ENCODE results near the gene CNTN5. TPM values are rescaled to one million over a fixed set of nuclear protein-coding genes. Genes with fewer than 3 reads are reported as not detected.

The CNTN5 gene
- total and polyA plus RNA-seq, 2 donors (not counting 1 experiment from before 2014, with no cell fraction given), result 0.17 TPM; not detected in 1

DNA sequence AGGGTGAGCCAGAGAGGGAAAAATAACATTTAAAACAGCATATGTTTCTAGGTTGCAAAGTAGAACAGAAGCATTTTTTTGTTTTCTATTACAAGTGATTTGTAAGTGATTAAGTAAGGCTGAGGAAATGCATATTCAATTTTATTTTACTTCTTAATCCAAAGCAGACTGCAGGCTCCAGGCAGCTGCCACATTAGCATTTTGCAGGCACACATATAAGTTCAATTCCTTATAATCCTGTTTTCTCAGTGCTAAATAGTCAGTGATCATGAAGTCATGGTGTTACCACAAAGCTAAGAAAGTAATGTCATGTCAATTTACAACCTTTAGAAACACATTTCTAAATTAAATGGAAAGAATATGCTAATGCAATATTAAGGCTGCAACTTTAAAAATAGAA lies 149.8 kb downstream of the CNTN5 start:
- Histone ChIP-seq H3K4me3 (replicated peaks in 1 of 4; ENCODE audit: control extremely low read depth in 1 of 4, insufficient read depth in 1 of 4, low read depth in 3 of 4, low read length in 4 of 4) (no peak overlapping the region), H3K4me2 (ENCODE audit: extremely low read depth, insufficient read depth, low read length) (no peak overlapping the region), H3K9ac (ENCODE audit: insufficient read depth, low read length) (no peak overlapping the region), H3K27ac (ENCODE audit: insufficient read depth, low read length) (no peak overlapping the region), H3K9me3 (ENCODE audit: control insufficient read depth, insufficient read depth, low read depth, low read length) (no peaks in the 10 kb centered on the region), H3K36me3 (ENCODE audit: control insufficient read depth, insufficient read depth, low read length) (no peaks in the 10 kb centered on the region), H3K27me3 (ENCODE audit: control insufficient read depth, insufficient read depth, low read length) (no peaks in the 10 kb centered on the region), H3K79me2 (ENCODE audit: control insufficient read depth, insufficient read depth, low read length) (no peaks in the 10 kb centered on the region), H2AFZ (ENCODE audit: low read length) (no peak overlapping the region), H4K20me1 (ENCODE audit: control insufficient read depth, extremely low read depth, insufficient read depth, low read length) (no peaks in the 10 kb centered on the region), H3K4me1 (ENCODE audit: control insufficient read depth, extremely low read depth, insufficient read depth, low read length) (no peaks in the 10 kb centered on the region)
- no peak for DNase-seq (ENCODE audit: low read depth in 2 of 2)
- TF ChIP-seq EZH2 (IDR thresholded peaks at IDR 0.05; ENCODE audit: low read length, missing control alignments) (no peak), CTCF (conservative IDR thresholded peaks at IDR 0.05 in 1 of 2, IDR thresholded peaks at IDR 0.05 in 1 of 2; ENCODE audit: low read depth in 1 of 2, low read length in 2 of 2) (no peak)

- Histone ChIP-seq H3K4me3 (replicated peaks in 1 of 4; ENCODE audit: control extremely low read depth in 1 of 4, insufficient read depth in 1 of 4, low read depth in 3 of 4, low read length in 4 of 4) (no peak overlapping the region), H3K9ac (ENCODE audit: insufficient read depth, low read length) (no peak overlapping the region), H3K4me1 (ENCODE audit: control insufficient read depth, extremely low read depth, insufficient read depth, low read length) (no peaks in the 10 kb centered on the region), H4K20me1 (ENCODE audit: control insufficient read depth, extremely low read depth, insufficient read depth, low read length) (no peaks in the 10 kb centered on the region), H3K9me3 (ENCODE audit: control insufficient read depth, insufficient read depth, low read depth, low read length) (no peaks in the 10 kb centered on the region), H3K36me3 (ENCODE audit: control insufficient read depth, insufficient read depth, low read length) (no peaks in the 10 kb centered on the region), H2AFZ (ENCODE audit: low read length) (no peak overlapping the region), H3K4me2 (ENCODE audit: extremely low read depth, insufficient read depth, low read length) (no peak overlapping the region), H3K27me3 (ENCODE audit: control insufficient read depth, insufficient read depth, low read length) (no peaks in the 10 kb centered on the region), H3K27ac (ENCODE audit: insufficient read depth, low read length) (no peak overlapping the region), H3K79me2 (ENCODE audit: control insufficient read depth, insufficient read depth, low read length) (no peaks in the 10 kb centered on the region)
- no peak for DNase-seq (ENCODE audit: low read depth in 2 of 2)
- no peak for TF ChIP-seq EZH2 (IDR thresholded peaks at IDR 0.05; ENCODE audit: low read length, missing control alignments)
- TF ChIP-seq CTCF (conservative IDR thresholded peaks at IDR 0.05 in 1 of 2, IDR thresholded peaks at IDR 0.05 in 1 of 2; ENCODE audit: low read depth in 1 of 2, low read length in 2 of 2), result no peak
Measured at GRCh38 chr11:99171330-99171729, 150.6 kb downstream of the CNTN5 start.

DNA sequence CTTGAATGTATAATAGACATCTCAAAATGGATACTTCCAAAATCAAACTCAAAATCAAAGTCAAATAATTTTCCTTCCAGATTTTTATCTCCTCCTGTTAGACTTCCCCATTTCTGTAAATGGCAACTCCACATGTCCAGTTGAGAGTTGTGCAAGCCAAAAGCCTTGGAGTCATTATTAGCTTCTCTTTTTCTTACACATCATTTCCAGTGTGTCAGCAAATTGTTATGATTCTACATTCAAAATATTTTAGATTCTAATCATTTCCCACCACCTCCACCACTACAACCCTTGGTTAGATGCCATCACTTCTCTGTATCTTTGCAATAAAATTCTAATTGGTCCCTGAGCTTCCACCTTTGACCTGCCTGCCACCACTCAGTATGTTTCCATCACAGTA lies 155.7 kb downstream of the CNTN5 start:
- Histone ChIP-seq H3K27ac (ENCODE audit: insufficient read depth, low read length) (no peak overlapping the region), H3K27me3 (ENCODE audit: control insufficient read depth, insufficient read depth, low read length) (no peaks in the 10 kb centered on the region), H2AFZ (ENCODE audit: low read length) (no peak overlapping the region), H3K4me3 (replicated peaks in 1 of 4; ENCODE audit: control extremely low read depth in 1 of 4, insufficient read depth in 1 of 4, low read depth in 3 of 4, low read length in 4 of 4) (no peak overlapping the region), H3K4me2 (ENCODE audit: extremely low read depth, insufficient read depth, low read length) (no peak overlapping the region), H3K79me2 (ENCODE audit: control insufficient read depth, insufficient read depth, low read length) (no peaks in the 10 kb centered on the region), H4K20me1 (ENCODE audit: control insufficient read depth, extremely low read depth, insufficient read depth, low read length) (no peaks in the 10 kb centered on the region), H3K9me3 (ENCODE audit: control insufficient read depth, insufficient read depth, low read depth, low read length) (no peaks in the 10 kb centered on the region), H3K9ac (ENCODE audit: insufficient read depth, low read length) (no peak overlapping the region), H3K4me1 (ENCODE audit: control insufficient read depth, extremely low read depth, insufficient read depth, low read length) (no peaks in the 10 kb centered on the region), H3K36me3 (ENCODE audit: control insufficient read depth, insufficient read depth, low read length) (no peaks in the 10 kb centered on the region)
- no peak for DNase-seq (ENCODE audit: low read depth in 2 of 2)
- TF ChIP-seq EZH2 (IDR thresholded peaks at IDR 0.05; ENCODE audit: low read length, missing control alignments), result no peak
- no peak for TF ChIP-seq CTCF (conservative IDR thresholded peaks at IDR 0.05 in 1 of 2, IDR thresholded peaks at IDR 0.05 in 1 of 2; ENCODE audit: low read depth in 1 of 2, low read length in 2 of 2)
